ENCODE results near the gene EFCAB6. TPM values are rescaled to one million over a fixed set of nuclear protein-coding genes. Genes with fewer than 3 reads are reported as not detected.

Gene EFCAB6
- polyA plus RNA-seq, 2 of the 4 experiments (the other 2 are of a cell fraction), result 0.46 to 1.2 TPM

GRCh38 chr22:43505896-43506295 is 306.2 kb downstream of the EFCAB6 start:
- CTCF ChIA-PET, result no interaction called here
- Histone ChIP-seq H3K4me3 (no peak overlapping the region), H3K4me1 (no peaks in the 10 kb centered on the region), H3K4me2 (no peak overlapping the region), H3K27ac (no peak overlapping the region), H3K9me3 (no peaks in the 10 kb centered on the region)
- no peak for FAIRE-seq
- POLR2A ChIA-PET, result no interaction called here
- no peak for DNase-seq (ENCODE audit: low read depth in 1 of 2, low spot score in 1 of 2)
- WGBS (ENCODE audit: missing lambda C conversion rate), result 28% methylated on average over 7 of the region's 8 CpGs
- TF ChIP-seq MAX (IDR thresholded peaks at IDR 0.05) (no peak), HOXB5 (CRISPR knock-in tag; IDR thresholded peaks at IDR 0.05) (no peak), BHLHE40 (IDR thresholded peaks at IDR 0.05; ENCODE audit: low read depth, low read length) (no peak), POLR2AphosphoS2 (conservative IDR thresholded peaks at IDR 0.05; ENCODE audit: low read length) (no peak), CHD4 (IDR thresholded peaks at IDR 0.05; ENCODE audit: borderline replicate concordance) (no peak), RNF2 (IDR thresholded peaks at IDR 0.05; ENCODE audit: borderline replicate concordance, low read depth) (no peak), MYC (IDR thresholded peaks at IDR 0.05; ENCODE audit: borderline replicate concordance, low read length) (no peak), KDM5A (IDR thresholded peaks at IDR 0.05) (no peak), SMC3 (IDR thresholded peaks at IDR 0.05) (no peak), ZSCAN20 (CRISPR knock-in tag; IDR thresholded peaks at IDR 0.05) (no peak), SREBF2 (IDR thresholded peaks at IDR 0.05) (no peak), RCOR1 (IDR thresholded peaks at IDR 0.05; ENCODE audit: low read depth, low read length) (no peak), CEBPB (IDR thresholded peaks at IDR 0.05) (no peak), JUNB (IDR thresholded peaks at IDR 0.05) (no peak), GATA3 (IDR thresholded peaks at IDR 0.05; ENCODE audit: borderline replicate concordance) (no peak), ZFP36 (IDR thresholded peaks at IDR 0.05; ENCODE audit: borderline replicate concordance, partially characterized antibody) (no peak)
- TF ChIP-seq, protein P1, sequence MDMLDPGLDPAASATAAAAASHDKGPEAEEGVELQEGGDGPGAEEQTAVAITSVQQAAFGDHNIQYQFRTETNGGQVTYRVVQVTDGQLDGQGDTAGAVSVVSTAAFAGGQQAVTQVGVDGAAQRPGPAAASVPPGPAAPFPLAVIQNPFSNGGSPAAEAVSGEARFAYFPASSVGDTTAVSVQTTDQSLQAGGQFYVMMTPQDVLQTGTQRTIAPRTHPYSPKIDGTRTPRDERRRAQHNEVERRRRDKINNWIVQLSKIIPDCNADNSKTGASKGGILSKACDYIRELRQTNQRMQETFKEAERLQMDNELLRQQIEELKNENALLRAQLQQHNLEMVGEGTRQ (IDR thresholded peaks at IDR 0.05), result no peak
- TF ChIP-seq, protein P2, sequence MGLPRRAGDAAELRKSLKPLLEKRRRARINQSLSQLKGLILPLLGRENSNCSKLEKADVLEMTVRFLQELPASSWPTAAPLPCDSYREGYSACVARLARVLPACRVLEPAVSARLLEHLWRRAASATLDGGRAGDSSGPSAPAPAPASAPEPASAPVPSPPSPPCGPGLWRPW (IDR thresholded peaks at IDR 0.05), result no peak
- ATAC-seq, result no peak

GRCh38 chr22:43505423-43505822 is 306.7 kb downstream of the EFCAB6 start:
- 79% methylated on average over 8 of the region's 14 CpGs for WGBS (ENCODE audit: missing lambda C conversion rate)
- no peak overlapping the region for H3K4me2 ChIP-seq
- ATAC-seq (no peak), FAIRE-seq (no peak), DNase-seq (ENCODE audit: low read depth in 1 of 2, low spot score in 1 of 2) (no peak)
- H3K4me3 ChIP-seq, result no peak overlapping the region
- CTCF ChIA-PET, result no interaction called here
- H3K9me3 ChIP-seq, result no peaks in the 10 kb centered on the region
- POLR2A ChIA-PET, result no interaction called here
- H3K4me1 ChIP-seq, result no peaks in the 10 kb centered on the region
- TF ChIP-seq, protein P3, sequence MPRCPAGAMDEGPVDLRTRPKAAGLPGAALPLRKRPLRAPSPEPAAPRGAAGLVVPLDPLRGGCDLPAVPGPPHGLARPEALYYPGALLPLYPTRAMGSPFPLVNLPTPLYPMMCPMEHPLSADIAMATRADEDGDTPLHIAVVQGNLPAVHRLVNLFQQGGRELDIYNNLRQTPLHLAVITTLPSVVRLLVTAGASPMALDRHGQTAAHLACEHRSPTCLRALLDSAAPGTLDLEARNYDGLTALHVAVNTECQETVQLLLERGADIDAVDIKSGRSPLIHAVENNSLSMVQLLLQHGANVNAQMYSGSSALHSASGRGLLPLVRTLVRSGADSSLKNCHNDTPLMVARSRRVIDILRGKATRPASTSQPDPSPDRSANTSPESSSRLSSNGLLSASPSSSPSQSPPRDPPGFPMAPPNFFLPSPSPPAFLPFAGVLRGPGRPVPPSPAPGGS (IDR thresholded peaks at IDR 0.05), result no peak
- TF ChIP-seq HOXB13 (CRISPR knock-in tag; IDR thresholded peaks at IDR 0.05; ENCODE audit: low read depth), result no peak
- no peak for TF ChIP-seq ZNF302 (CRISPR knock-in tag; IDR thresholded peaks at IDR 0.05)
- TF ChIP-seq RNF2 (IDR thresholded peaks at IDR 0.05; ENCODE audit: borderline replicate concordance, low read depth), result no peak
- no peak for TF ChIP-seq MAZ (IDR thresholded peaks at IDR 0.05; ENCODE audit: borderline replicate concordance, low read depth, low read length)
- no peak for TF ChIP-seq HDAC2 (IDR thresholded peaks at IDR 0.05)
- no peak for TF ChIP-seq FOXS1 (CRISPR knock-in tag; IDR thresholded peaks at IDR 0.05)
- TF ChIP-seq, protein P1 (IDR thresholded peaks at IDR 0.05), result no peak
- TF ChIP-seq RARB (CRISPR knock-in tag; IDR thresholded peaks at IDR 0.05), result no peak
- no peak for TF ChIP-seq RCOR1 (IDR thresholded peaks at IDR 0.05; ENCODE audit: low read depth, low read length)
- TF ChIP-seq HEYL (CRISPR knock-in tag; IDR thresholded peaks at IDR 0.05), result no peak
- no peak overlapping the region for H3K27ac ChIP-seq
